Left ventricle myocardium inferior (tissue), 1 donor: ENCODE results near the gene PPP4C. TPM values are rescaled to one million over a fixed set of nuclear protein-coding genes. Genes with fewer than 3 reads are reported as not detected.

Experiments
- DNase-seq: peaks from one replicate; pipeline ENCODE4 v3.0.0-alpha.2; 2020
- H3K27ac ChIP-seq: fragments of 200-600 bp; replicated peaks from 2 replicates; pipeline ENCODE4 v1.8.0; 2021
- H3K27me3 ChIP-seq: fragments of 200-600 bp; 2 replicates; pipeline ENCODE4 v1.8.0; 2021; ENCODE audit warnings: low read depth
- H3K36me3 ChIP-seq: fragments of 200-600 bp; 2 replicates; pipeline ENCODE4 v1.8.0; 2021
- H3K4me1 ChIP-seq: fragments of 200-600 bp; 2 replicates; pipeline ENCODE4 v1.8.0; 2021
- H3K4me3 ChIP-seq: fragments of 200-600 bp; 2 replicates; pipeline ENCODE4 v1.8.0; 2021; ENCODE audit warnings: mild to moderate bottlenecking, moderate library complexity
- H3K9me3 ChIP-seq: fragments of 200-600 bp; replicated peaks from 2 replicates; pipeline ENCODE4 v1.8.0; 2021
- intact Hi-C: fragments of 100-400 bp; cut with micrococcal nuclease; formaldehyde crosslinking; loops from one replicate; pipeline ENCODE4 v1.11.0; 2022
- total RNA-seq: library from RNA; stranded (reverse); fragmentation: NEBNext Ultra II Directional; extraction: Animal tissue kit (Norgen Biotek cat#: 25700); gene quantifications from one replicate; pipeline ENCODE4 v1.2.1, GENCODE V29; 2021
- TF ChIP-seq, protein P1 (sequence below): fragments of 200-600 bp; IDR thresholded peaks from 2 replicates; pipeline ENCODE4 v1.8.0; 2021; ENCODE audit warnings: antibody characterized with exemption, mild to moderate bottlenecking, borderline replicate concordance
- donor health status: DM: no; HTN: yes; CAD: no; lungs with severe emphysema.

PPP4C gene
- total RNA-seq, 1 donor from 2014 or later, result 32.2 TPM

DNA sequence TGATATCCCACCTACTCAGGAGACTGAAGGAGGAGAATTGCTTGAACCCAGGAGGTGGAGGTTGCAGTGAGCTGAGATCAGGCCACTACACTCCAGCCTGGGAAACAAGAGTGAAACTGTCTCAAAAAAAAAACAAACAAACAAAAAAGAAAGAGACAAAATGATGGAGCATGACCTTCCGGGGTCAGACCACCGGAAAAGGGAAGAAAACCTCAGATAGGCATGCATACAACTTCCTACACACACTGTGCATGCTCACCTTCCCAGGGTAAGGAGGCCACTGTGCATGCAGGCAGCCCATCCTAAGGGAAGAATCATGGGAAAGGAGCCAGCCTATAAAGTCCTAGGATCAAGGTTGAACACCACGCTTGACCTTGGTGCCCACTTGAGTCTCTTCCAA lies 56.8 kb downstream of the PPP4C start:
- Histone ChIP-seq H3K4me1 (no peaks in the 10 kb centered on the region), H3K4me3 (no peak overlapping the region), H3K27me3 (no peaks in the 10 kb centered on the region), H3K36me3 (no peaks in the 10 kb centered on the region), H3K9me3 (no peaks in the 10 kb centered on the region), H3K27ac (no peak overlapping the region)
- TF ChIP-seq, protein P1, sequence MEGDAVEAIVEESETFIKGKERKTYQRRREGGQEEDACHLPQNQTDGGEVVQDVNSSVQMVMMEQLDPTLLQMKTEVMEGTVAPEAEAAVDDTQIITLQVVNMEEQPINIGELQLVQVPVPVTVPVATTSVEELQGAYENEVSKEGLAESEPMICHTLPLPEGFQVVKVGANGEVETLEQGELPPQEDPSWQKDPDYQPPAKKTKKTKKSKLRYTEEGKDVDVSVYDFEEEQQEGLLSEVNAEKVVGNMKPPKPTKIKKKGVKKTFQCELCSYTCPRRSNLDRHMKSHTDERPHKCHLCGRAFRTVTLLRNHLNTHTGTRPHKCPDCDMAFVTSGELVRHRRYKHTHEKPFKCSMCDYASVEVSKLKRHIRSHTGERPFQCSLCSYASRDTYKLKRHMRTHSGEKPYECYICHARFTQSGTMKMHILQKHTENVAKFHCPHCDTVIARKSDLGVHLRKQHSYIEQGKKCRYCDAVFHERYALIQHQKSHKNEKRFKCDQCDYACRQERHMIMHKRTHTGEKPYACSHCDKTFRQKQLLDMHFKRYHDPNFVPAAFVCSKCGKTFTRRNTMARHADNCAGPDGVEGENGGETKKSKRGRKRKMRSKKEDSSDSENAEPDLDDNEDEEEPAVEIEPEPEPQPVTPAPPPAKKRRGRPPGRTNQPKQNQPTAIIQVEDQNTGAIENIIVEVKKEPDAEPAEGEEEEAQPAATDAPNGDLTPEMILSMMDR, result no peak
- DNase-seq, result no peak
- intact Hi-C loops, result no loop called here

Other genes starting within 250 kb of the PPP4C start
- 68.6 TPM for gene CDIPT, start 212.8 kb upstream of the PPP4C start, total RNA-seq
- gene SEZ6L2, start 176.4 kb upstream of the PPP4C start, total RNA-seq, result 0.38 TPM
- not detected for gene ASPHD1, start 175.5 kb upstream of the PPP4C start, total RNA-seq
- gene KCTD13, start 149.8 kb upstream of the PPP4C start, total RNA-seq, result 9.2 TPM
- 63.2 TPM for gene TMEM219, start 113.9 kb upstream of the PPP4C start, total RNA-seq
- gene TAOK2, start 102.1 kb upstream of the PPP4C start, total RNA-seq, result 34.3 TPM
- 18.8 TPM for gene HIRIP3, start 80.4 kb upstream of the PPP4C start, total RNA-seq
- 29.0 TPM for gene INO80E, start 79.8 kb upstream of the PPP4C start, total RNA-seq
- gene DOC2A, start 65.0 kb upstream of the PPP4C start, total RNA-seq, result 0.66 TPM
- not detected for gene C16orf92, start 52.8 kb upstream of the PPP4C start, total RNA-seq
- gene TLCD3B, start 44.7 kb upstream of the PPP4C start, total RNA-seq, result not detected
- gene ALDOA, start 10.2 kb upstream of the PPP4C start, total RNA-seq, result 3,337 TPM
- gene TBX6, start 15.9 kb downstream of the PPP4C start, total RNA-seq, result 1.0 TPM
- gene YPEL3, start 20.2 kb downstream of the PPP4C start, total RNA-seq, result 54.4 TPM
- 2.3 TPM for gene GDPD3, start 37.5 kb downstream of the PPP4C start, total RNA-seq
- gene MAPK3, start 47.2 kb downstream of the PPP4C start, total RNA-seq, result 47.6 TPM
- gene CORO1A, start 107.6 kb downstream of the PPP4C start, total RNA-seq, result 7.7 TPM
- 54.6 TPM for gene BOLA2B, start 117.7 kb downstream of the PPP4C start, total RNA-seq
- gene SLX1A, start 117.9 kb downstream of the PPP4C start, total RNA-seq, result 7.5 TPM
- gene SULT1A3, start 123.3 kb downstream of the PPP4C start, total RNA-seq, result 9.9 TPM
- 2.0 TPM for gene NPIPB13, start 172.5 kb downstream of the PPP4C start, total RNA-seq